Heart right ventricle (tissue), 16 donors: ENCODE results near the gene SGCA. TPM values are rescaled to one million over a fixed set of nuclear protein-coding genes. Genes with fewer than 3 reads are reported as not detected.

Experiments
- ATAC-seq, 8 donors: fragments of 200-7000 bp; cut with Tn5 transposase; one replicate each; pipeline ENCODE4 v1.9.1; 2020; ENCODE audit warnings: mild to moderate bottlenecking in 8 of 8, moderate library complexity in 8 of 8, moderate number of reproducible peaks in 1 of 8
- DNase-seq, 2 donors: peaks; one replicate each; pipeline ENCODE4 v3.0.0-alpha.2; 2020
- H3K27ac ChIP-seq, 10 donors: fragments of 200-600 bp; sonication (generic) in 2 of 10; one replicate each; pipeline versions ENCODE4 v1.5.0 to v1.8.0; 2020 to 2022; ENCODE audit warnings: mild to moderate bottlenecking in 3 of 10
- H3K27me3 ChIP-seq, 7 donors: fragments of 200-600 bp; one replicate each; pipeline ENCODE4 v1.8.0; 2021 to 2022; ENCODE audit warnings: mild to moderate bottlenecking in 2 of 7
- H3K36me3 ChIP-seq, 9 donors: fragments of 200-600 bp; sonication (generic) in 1 of 9; one replicate each; pipeline versions ENCODE4 v1.5.0 to v1.8.0; 2020 to 2022; ENCODE audit warnings: mild to moderate bottlenecking in 2 of 9
- H3K4me1 ChIP-seq, 9 donors: fragments of 200-600 bp; sonication (generic) in 1 of 9; one replicate each; pipeline versions ENCODE4 v1.5.0 to v1.8.0; 2020 to 2022; ENCODE audit warnings: mild to moderate bottlenecking in 4 of 9
- H3K4me3 ChIP-seq, 10 donors: fragments of 200-600 bp; sonication (generic) in 2 of 10; one replicate each; pipeline versions ENCODE4 v1.5.0 to v1.8.0; 2020 to 2022; ENCODE audit warnings: mild to moderate bottlenecking in 7 of 10, moderate library complexity in 2 of 10
- H3K9me3 ChIP-seq, 11 donors: fragments of 200-600 bp in 10 of 11; sonication (generic) in 2 of 11; one replicate each; pipeline versions ENCODE4 v1.5.0 to v1.8.0; 2013 to 2022; ENCODE audit warnings: mild to moderate bottlenecking in 2 of 11, control low read depth in 1 of 11, moderate library complexity in 1 of 11
- WGBS, 2 donors: extraction: QIAGEN DNeasy Blood & Tissue Kit; methylation state at CpG; one replicate each; pipeline ENCODE4 v1.1.7; 2013; ENCODE audit warnings: inconsistent platforms in 1 of 2; 5-methylcytosine and 5-hydroxymethylcytosine counted together
- intact Hi-C, 10 donors: fragments of 100-400 bp; cut with DNase I; formaldehyde crosslinking; loops; one replicate each; pipeline versions ENCODE4 v1.11.1 to v1.14.2; 2022
- polyA plus RNA-seq, 2 donors: library from polyadenylated mRNA; stranded (reverse); fragments of 200-250 nt; gene quantifications; one replicate each; pipeline ENCODE4 v1.2.3, GENCODE V29; 2013
- total RNA-seq, 10 donors: library from RNA; stranded (reverse); fragmentation: NEBNext Ultra II Directional in 3 of 10; extraction: Animal tissue kit (Norgen Biotek cat#: 25700) in 3 of 10; gene quantifications; one replicate each; pipeline versions ENCODE4 v1.2.1 to v1.2.4, GENCODE V29; 2021 to 2023
- TF ChIP-seq, protein P1 (sequence below), 9 donors: fragments of 200-600 bp; sonication (generic) in 2 of 9; IDR thresholded peaks; one replicate each; pipeline versions ENCODE4 v1.5.0 to v1.8.0; 2021 to 2022; ENCODE audit warnings: antibody characterized with exemption in 9 of 9, mild to moderate bottlenecking in 5 of 9, moderate library complexity in 1 of 9
- donor health status: Arrhythmogenic right ventricular cardiomyopathy.
- donor health status: ischemic (EF 13 %, LVEDD 7.1; RV severe dilation, severe dysfunction).
- donor health status: healthy with polysubstance abuse.
- donor health status: DM: no; HTN: yes; CAD: no.
- donor health status: DM: no; HTN: no; CAD: no.
- donor health status: ischemic (EF 25% LVEDD 6.9; RV normal size, moderate dysfunction).
- donor health status: ischemic (EF 25% LVEDD 5.7; RV mildly dilated, moderate dysfunction).
- donor health status: healthy.
- donor health status: DM: yes; HTN: yes; CAD: no.
- donor health status: Ischemic cardiomyopathy.
- donor health status: ischemic (EF 35%, LVEDD 5.7; RV mildly dilated, moderate dysfunction).
- donor health status: nonischemic (EF 11% LVEDD 7.7; RV severe dilation, severe dysfunction).
- donor health status: DM: yes; HTN: yes; CAD: no.
- donor health status: PGD.
- donor health status: ischemic (EF 29% LVEDD 5.4; RV normal size, mild dysfunction).
- donor health status: nonischemic (EF 23%, LVEDD 6.1; RV moderate dilation, normal function).

SGCA gene
- total and polyA plus RNA-seq, 12 donors: 136 to 314 (median 158) TPM

DNA sequence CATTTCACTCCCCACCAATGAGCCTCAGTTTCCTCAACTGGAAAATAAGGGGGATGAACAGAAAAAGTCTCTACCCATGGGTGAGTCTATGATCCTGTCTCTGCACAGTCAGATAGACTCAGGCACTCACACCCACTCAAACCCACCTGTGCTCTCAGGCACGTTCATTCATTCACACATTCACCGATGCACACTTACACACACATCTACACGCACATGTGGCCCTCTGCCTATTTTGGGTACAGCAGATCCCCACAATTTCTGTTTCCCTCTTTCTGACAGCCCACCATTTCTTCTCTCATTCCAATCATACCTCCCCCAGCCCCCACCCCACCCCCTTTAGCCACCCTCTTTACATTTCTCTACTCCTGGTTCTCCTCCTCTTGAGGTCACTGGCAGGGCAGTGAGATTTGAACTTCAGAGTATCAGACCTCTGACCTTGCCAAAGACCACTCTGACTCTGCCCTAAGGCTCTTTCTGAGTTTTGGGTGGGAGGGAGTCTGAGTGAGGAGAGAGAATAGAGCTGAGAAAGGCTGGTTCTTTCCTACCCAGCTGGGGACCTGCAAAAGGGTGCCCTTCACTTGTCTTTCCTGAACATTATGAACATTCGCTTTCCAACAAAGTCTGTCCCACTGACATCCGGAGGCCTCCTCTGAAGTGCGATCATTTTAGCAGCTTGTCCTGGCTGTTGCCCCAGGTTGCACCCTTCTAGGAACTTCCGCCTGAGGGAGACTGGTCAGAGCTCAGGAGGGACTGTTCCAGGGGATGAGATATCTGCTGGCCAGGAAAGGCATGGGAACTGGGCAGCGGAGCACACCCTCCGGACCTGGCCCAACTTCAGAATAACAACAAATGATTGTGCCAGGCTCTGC is 45.7 kb downstream of the SGCA start:
- Histone ChIP-seq H3K27ac (peak overlapping the region in 8 of 10 donors; percentile 50 to 90 (median 84)), H3K4me1 (peaks cover 3 to 68% (median 43%) of the 10 kb centered on the region in 9 donors), H3K9me3 (no peaks in the 10 kb centered on the region), H3K36me3 (no peaks in the 10 kb centered on the region), H3K27me3 (peaks cover 0 to 31% (median 20%) of the 10 kb centered on the region in 7 donors), H3K4me3 (no peak overlapping the region)
- DNase-seq (no peak), ATAC-seq (peak in 2 of 8 donors; percentile 23 to 29)
- TF ChIP-seq, protein P1, sequence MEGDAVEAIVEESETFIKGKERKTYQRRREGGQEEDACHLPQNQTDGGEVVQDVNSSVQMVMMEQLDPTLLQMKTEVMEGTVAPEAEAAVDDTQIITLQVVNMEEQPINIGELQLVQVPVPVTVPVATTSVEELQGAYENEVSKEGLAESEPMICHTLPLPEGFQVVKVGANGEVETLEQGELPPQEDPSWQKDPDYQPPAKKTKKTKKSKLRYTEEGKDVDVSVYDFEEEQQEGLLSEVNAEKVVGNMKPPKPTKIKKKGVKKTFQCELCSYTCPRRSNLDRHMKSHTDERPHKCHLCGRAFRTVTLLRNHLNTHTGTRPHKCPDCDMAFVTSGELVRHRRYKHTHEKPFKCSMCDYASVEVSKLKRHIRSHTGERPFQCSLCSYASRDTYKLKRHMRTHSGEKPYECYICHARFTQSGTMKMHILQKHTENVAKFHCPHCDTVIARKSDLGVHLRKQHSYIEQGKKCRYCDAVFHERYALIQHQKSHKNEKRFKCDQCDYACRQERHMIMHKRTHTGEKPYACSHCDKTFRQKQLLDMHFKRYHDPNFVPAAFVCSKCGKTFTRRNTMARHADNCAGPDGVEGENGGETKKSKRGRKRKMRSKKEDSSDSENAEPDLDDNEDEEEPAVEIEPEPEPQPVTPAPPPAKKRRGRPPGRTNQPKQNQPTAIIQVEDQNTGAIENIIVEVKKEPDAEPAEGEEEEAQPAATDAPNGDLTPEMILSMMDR (IDR thresholded peaks at IDR 0.05): no peak
- WGBS, 2 donors: 40 to 54% methylated on average over 9 of the region's 9 CpGs
- intact Hi-C loops: no loop called here

DNA sequence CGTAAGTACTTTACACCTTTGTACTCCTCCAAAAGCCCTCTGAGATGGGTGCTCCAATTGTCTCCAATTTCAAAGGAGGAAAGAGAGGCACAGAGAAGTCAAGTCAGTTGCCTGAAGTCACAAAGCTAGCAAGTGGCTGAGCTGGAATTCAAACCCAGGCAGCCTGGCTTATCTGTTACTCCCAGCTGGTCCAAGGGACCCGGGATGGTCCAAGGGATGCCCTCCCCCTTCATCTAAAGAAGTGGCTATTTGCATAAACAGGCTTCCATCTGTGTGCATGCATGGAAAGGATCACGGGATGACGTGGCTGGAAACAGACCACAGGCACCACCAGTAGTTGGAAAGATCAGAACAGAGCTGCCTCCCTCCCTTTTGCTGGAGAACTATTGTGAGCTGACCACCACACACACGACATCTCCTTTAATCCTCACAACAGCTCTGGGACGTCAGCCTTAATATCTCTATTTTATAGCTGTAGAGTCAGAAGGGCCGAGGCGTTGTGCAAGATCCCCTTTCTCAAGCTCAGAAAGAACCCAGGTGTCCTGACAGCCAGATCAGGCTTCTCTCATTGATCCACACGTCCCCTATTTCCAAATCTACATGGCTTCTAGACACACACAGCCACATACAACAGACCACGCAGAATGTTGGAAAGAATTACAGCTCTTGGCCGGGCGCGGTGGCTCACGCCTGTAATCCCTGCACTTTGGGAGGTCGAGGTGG is 46.5 kb downstream of the SGCA start:
- ATAC-seq: no peak
- intact Hi-C loops: no loop called here
- no peaks in the 10 kb centered on the region for H3K9me3 ChIP-seq
- H3K27ac ChIP-seq: peak overlapping the region in 6 of 10 donors; percentile 37 to 86 (median 76)
- H3K36me3 ChIP-seq: no peaks in the 10 kb centered on the region
- H3K4me3 ChIP-seq: no peak overlapping the region
- H3K27me3 ChIP-seq: peaks cover 0 to 23% (median 15%) of the 10 kb centered on the region in 7 donors
- no peak for DNase-seq
- TF ChIP-seq, protein P1 (IDR thresholded peaks at IDR 0.05): no peak
- WGBS, 2 donors: 64 to 76% methylated on average over 15 of the region's 15 CpGs
- peaks cover 3 to 60% (median 36%) of the 10 kb centered on the region in 9 donors for H3K4me1 ChIP-seq

DNA sequence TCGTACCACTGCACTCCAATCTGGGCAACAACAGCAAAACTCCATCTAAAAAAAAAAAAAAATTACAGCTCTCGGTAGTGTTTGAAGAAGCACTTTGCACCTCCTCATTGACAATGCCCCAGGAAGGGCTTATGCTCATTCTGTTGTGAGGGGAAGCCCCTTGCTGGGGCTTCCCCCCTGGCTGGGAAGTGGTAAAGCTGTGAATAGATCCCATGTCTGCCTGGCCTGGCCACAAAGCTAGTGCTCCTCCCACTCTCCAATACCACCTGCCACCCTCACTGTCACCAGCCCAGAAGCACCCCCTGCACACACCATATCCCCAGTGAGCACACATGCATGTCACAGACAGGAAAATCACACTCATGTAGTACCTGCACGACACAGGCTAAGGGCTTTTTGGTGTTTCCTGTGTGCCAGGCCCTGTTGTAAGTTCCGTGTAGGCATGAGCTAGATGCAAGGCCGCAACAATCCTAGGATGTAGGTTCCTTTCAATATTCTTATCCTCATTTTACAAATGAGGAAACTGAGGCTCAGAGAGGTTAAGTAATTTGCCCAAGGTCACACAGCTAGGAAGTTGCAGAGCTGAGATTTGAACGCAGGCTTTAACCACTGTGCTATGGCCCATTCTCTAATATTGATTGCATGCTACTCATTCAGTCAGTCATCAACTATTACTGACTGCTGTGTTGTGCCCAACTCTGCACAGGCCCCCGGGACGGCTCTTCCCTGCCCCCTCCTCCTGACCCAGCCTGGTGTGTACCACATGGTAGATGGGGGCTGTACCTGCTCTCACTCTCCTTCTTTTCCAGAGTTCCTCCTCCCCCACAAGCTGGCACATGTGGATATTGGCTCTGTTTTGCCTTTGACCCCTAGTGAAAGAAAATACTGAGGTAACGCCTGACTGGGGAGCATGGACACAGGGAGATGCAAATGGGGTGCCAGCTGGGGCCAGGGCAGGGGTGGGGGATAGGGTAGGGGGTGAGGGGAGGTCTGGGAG is 47.5 kb downstream of the SGCA start:
- 74 to 84% methylated on average over 9 of the region's 9 CpGs for WGBS, 2 donors
- peaks cover 3 to 61% (median 33%) of the 10 kb centered on the region in 9 donors for H3K4me1 ChIP-seq
- H3K9me3 ChIP-seq: no peaks in the 10 kb centered on the region
- intact Hi-C loops: no loop called here
- H3K27ac ChIP-seq: peak overlapping the region in 1 of 10 donors; percentile 62
- H3K27me3 ChIP-seq: peaks cover 0 to 14% (median 10%) of the 10 kb centered on the region in 7 donors
- H3K4me3 ChIP-seq: no peak overlapping the region
- no peaks in the 10 kb centered on the region for H3K36me3 ChIP-seq
- no peak for DNase-seq
- ATAC-seq: no peak
- TF ChIP-seq, protein P1 (IDR thresholded peaks at IDR 0.05): no peak
